ENCODE measurements around the gene CSGALNACT2. TPM values are rescaled to one million over a fixed set of nuclear protein-coding genes. Genes with fewer than 3 reads are reported as not detected.
A peak's percentile ranks its signal among the peaks of the same experiment; 100 is the strongest.

Gene CSGALNACT2
- total RNA-seq, 1 donor from 2014 or later, result 10.4 TPM

DNA sequence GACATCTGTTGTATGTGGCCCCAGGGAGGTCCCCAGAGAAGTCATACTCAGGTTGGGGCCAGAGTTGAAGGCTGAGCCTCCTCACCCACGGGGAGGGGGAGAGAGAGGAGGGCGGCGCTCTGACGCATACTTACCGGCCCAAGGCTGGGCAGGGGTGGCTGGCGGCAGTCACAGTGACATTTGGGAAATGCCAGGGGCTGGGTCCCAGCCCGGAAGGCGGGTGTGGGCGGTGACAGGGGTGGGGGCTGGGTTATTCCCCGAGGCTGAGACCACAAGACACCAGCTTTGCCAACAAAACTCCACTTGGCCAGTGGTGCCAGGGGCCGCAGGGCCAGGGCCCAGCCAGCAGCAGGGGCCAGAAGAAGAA, 87.5 kb downstream of the CSGALNACT2 start:
- no peak overlapping the region for H3K4me3 ChIP-seq (ENCODE audit: low read depth, low read length)
- TF ChIP-seq, protein P1, sequence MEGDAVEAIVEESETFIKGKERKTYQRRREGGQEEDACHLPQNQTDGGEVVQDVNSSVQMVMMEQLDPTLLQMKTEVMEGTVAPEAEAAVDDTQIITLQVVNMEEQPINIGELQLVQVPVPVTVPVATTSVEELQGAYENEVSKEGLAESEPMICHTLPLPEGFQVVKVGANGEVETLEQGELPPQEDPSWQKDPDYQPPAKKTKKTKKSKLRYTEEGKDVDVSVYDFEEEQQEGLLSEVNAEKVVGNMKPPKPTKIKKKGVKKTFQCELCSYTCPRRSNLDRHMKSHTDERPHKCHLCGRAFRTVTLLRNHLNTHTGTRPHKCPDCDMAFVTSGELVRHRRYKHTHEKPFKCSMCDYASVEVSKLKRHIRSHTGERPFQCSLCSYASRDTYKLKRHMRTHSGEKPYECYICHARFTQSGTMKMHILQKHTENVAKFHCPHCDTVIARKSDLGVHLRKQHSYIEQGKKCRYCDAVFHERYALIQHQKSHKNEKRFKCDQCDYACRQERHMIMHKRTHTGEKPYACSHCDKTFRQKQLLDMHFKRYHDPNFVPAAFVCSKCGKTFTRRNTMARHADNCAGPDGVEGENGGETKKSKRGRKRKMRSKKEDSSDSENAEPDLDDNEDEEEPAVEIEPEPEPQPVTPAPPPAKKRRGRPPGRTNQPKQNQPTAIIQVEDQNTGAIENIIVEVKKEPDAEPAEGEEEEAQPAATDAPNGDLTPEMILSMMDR (conservative IDR thresholded peaks at IDR 0.05; ENCODE audit: low read depth, low read length), result no peak
- no peak for DNase-seq (ENCODE audit: low read depth)

DNA sequence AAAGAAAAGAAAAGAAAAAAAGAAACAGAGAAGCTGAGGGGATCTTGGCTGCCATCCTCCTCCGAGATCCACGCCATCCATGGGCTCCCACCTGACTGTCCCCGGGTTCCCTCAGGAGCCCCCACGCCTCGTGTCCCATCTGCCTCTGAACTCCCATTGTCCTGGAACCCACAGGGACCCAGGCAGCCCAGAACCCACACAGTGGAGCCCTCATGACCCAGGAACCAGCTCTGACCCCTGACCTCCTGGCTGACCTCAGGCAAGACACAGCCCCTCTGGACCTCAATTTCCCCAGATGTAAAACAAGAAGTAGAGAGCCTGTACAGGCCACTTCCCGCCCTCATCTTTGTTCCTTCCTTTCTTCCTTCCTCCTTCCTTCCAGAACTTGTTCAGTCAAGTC, 88.2 kb downstream of the CSGALNACT2 start:
- H3K4me3 ChIP-seq (ENCODE audit: low read depth, low read length), result no peak overlapping the region
- no peak for DNase-seq (ENCODE audit: low read depth)
- TF ChIP-seq, protein P1 (conservative IDR thresholded peaks at IDR 0.05; ENCODE audit: low read depth, low read length), result no peak

DNA sequence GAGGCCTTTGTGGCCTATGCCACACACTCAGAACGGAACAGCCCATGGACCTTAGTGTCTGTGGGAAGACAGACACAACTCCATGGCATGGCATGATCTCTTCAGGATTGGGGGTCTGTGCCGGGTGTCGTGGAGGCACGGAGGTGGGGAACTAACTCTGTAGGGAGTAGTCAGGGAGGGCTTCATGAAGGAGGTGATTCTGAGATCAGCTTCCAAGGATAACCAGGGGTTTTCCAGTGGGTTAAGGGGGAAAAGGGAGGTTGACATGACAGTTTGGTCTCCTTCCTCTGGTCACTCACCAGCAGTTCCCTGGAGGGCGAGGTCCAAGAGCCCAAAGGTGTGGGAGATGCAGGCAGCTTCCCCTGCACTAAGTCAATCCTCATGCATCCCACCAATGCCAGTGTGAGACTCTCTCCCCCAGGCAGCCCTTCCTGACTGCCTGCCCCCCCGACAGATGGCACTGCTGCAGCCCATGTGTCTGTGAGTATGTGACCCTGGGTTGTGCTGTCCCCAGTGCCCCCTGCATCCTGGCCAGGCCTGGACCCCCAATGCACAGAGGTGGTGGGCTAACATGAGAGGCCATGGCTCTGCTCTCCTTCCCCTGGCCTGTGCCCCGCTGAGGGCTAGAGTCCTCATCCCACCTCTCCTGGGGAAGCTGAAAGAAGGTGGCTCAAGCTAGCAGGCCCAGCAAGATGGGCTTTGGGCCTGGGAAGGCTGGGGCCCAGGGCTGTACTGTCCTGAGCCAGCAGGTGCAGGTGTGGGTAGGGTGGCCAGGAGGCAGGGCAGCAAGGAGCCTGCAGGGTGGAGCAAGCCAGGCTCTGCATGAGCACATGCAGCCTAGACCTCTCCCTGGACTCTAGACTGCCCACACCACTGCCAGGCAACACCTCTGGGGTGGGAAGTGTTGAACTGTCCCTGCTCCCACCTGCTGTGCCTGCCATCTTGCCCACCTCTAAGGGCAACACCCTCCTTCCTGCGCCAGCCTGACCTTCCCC, 88.9 kb downstream of the CSGALNACT2 start:
- no peak overlapping the region for H3K4me3 ChIP-seq (ENCODE audit: low read depth, low read length)
- TF ChIP-seq, protein P1 (conservative IDR thresholded peaks at IDR 0.05; ENCODE audit: low read depth, low read length), result no peak
- no peak for DNase-seq (ENCODE audit: low read depth)

DNA sequence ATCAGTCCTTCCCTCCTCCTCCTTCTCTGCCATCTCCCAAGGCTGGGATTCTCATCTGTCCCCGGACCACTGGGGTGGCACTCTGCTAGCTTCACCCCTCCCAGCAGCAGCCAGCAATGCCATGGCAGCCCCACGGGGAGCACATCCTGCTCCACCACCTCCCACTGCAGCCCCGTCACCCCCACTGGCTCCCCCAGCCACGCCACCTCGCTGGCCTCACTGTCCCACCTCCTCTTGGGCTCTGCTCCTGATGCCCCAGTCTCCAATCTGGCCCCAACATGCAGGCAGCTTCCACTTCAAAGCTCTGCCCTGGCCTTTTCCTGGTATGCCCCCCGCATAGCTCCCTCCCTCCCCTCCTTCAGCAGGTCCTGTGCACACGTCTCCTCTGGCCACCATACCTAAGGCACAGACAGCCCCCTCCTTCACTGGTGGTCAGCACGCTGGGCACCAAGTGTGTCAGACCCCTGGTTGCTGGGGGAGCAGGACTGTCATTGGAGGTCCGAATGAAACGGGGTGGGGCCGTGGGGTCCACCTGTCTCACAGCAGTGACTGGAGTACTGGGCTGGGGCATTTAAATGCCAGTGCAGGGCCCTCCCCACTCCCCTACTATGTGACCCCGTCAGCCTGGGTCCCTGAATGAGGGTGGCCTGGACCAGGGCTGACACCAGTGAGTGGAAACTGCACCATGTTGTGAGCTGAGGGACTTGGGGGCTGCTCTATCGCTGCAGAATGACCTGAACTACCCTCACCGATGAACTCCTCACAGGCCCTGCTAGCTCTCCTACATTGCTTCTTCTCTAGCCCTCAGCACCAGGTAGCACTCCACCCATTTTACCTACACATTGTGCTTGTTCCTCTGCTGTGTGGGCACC, 89.9 kb downstream of the CSGALNACT2 start:
- no peak for DNase-seq (ENCODE audit: low read depth)
- no peak overlapping the region for H3K4me3 ChIP-seq (ENCODE audit: low read depth, low read length)
- TF ChIP-seq, protein P1 (conservative IDR thresholded peaks at IDR 0.05; ENCODE audit: low read depth, low read length), result no peak

DNA sequence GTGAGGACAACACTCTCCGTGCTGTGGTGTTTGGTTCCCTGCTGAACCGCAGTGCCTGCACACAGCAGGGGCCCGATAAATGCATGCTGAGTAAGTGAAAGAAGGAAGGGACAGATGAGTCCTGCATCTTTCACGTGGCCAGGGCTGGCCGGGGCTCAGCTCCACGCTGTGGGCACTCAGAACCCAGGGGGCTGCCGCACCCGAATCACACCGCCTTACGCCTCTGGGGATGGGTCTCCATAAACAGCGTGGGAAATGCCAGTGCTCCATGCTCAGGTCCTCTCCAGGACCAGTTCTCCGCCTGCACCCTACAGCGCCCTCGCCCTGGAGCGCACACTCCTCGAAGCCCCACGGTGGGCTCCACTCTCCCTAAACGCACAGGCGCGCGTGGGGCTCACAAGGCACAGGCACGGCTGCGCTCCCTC, 90.5 kb downstream of the CSGALNACT2 start:
- TF ChIP-seq, protein P1 (conservative IDR thresholded peaks at IDR 0.05; ENCODE audit: low read depth, low read length), result no peak
- peak overlapping the region; percentile 43 for H3K4me3 ChIP-seq (ENCODE audit: low read depth, low read length)
- no peak for DNase-seq (ENCODE audit: low read depth)

DNA sequence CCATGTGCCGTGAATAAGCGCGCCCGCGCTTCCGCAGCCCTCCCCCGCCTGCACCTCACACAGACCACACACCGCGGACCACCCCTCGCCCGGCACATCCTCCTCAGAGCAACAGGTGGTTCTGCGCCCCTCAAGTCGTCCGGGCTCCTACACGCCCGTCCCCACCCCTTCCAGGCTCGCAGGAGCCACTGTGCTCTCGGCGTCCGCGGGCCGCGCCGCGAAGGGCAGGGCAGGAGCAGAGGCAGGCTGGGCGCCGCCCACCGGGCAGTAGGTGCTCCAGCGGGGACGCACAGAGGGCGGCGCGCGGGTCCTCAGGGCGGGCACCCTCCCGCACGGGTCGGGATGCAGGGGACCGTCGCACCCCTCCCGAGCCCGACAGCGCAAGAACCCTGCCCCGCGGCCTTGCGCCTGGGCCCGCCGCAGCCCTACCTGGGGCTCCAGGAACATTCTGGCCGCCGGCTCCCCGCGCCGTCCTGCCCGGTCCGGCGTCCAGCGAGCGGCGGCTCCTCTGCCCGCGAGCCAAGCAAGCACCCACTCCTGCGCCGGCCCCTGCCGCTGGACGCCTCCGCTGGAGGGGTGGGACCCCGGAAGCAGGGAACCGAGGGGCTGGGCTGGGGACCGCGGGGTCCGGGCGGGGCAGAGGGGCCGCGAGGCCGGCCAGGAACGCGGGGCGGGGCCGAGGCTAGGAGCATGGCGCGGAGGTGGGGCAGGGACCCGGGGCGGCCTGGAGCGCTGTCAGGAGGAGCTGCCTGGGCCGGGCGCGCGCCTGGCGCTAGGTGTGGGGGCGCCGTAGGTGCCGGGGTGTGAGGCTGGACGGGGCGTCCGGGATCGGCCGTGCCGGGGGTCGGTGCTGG, 91.2 kb downstream of the CSGALNACT2 start:
- peak overlapping the region; percentile 43 for H3K4me3 ChIP-seq (ENCODE audit: low read depth, low read length)
- DNase-seq (ENCODE audit: low read depth), result no peak
- TF ChIP-seq, protein P1 (conservative IDR thresholded peaks at IDR 0.05; ENCODE audit: low read depth, low read length), result no peak

Measured in epithelial cell of proximal tubule (primary cell).